ENCODE data around the gene DDX24. TPM values are rescaled to one million over a fixed set of nuclear protein-coding genes. Genes with fewer than 3 reads are reported as not detected.
A peak's percentile ranks its signal among the peaks of the same experiment; 100 is the strongest.

DDX24 gene
- total and polyA plus RNA-seq, 12 donors, result 221 to 616 (median 337) TPM

GRCh38 chr14:94036313-94037167, 44.5 kb downstream of the DDX24 start:
- DNase-seq, result peak; percentile 78 to 93 (median 85)
- Histone ChIP-seq H3K27ac (no peak overlapping the region), H3K27me3 (no peaks in the 10 kb centered on the region), H3K4me3 (no peak overlapping the region), H3K9me3 (replicated peaks in 1 of 3) (no peaks in the 10 kb centered on the region), H3K4me1 (replicated peaks in 1 of 2) (peaks cover 0 to 5% of the 10 kb centered on the region in 2 donors), H3K36me3 (replicated peaks in 1 of 2) (no peaks in the 10 kb centered on the region)
- WGBS, 4 donors, result 28 to 36% (median 33%) methylated on average over 11 to 12 of the region's 12 CpGs
- TF ChIP-seq POLR2A (IDR thresholded peaks at IDR 0.05) (no peak), CTCF (IDR thresholded peaks at IDR 0.05) (peak; percentile 80 to 97 (median 93))
- intact Hi-C loops (cut with DNase I), result loop anchor here (2.0 to 5.0 kb wide), 2 partner anchors 100 to 101 kb away; no protein-coding TSS in a partner anchor

GRCh38 chr14:94034886-94035285, 46.1 kb downstream of the DDX24 start:
- no peak for TF ChIP-seq POLR2A (IDR thresholded peaks at IDR 0.05)
- no peak for TF ChIP-seq CTCF (IDR thresholded peaks at IDR 0.05)
- intact Hi-C loops (cut with DNase I), result loop anchor here (5.0 kb wide), 2 partner anchors 102 to 147 kb away; no protein-coding TSS in a partner anchor
- DNase-seq, result no peak
- no peaks in the 10 kb centered on the region for H3K4me1 ChIP-seq (replicated peaks in 1 of 2)
- no peaks in the 10 kb centered on the region for H3K27me3 ChIP-seq
- H3K36me3 ChIP-seq (replicated peaks in 1 of 2), result no peaks in the 10 kb centered on the region
- no peak overlapping the region for H3K27ac ChIP-seq
- no peaks in the 10 kb centered on the region for H3K9me3 ChIP-seq (replicated peaks in 1 of 3)
- no peak overlapping the region for H3K4me3 ChIP-seq
- 78 to 86% (median 83%) methylated on average over 3 of the region's 3 CpGs for WGBS, 4 donors

- Histone ChIP-seq H3K9me3 (replicated peaks in 1 of 3) (no peaks in the 10 kb centered on the region), H3K4me1 (replicated peaks in 1 of 2) (peaks cover 0 to 8% of the 10 kb centered on the region in 2 donors), H3K27me3 (no peaks in the 10 kb centered on the region), H3K4me3 (no peak overlapping the region), H3K27ac (no peak overlapping the region), H3K36me3 (replicated peaks in 1 of 2) (no peaks in the 10 kb centered on the region)
- no peak for TF ChIP-seq CTCF (IDR thresholded peaks at IDR 0.05)
- no peak for TF ChIP-seq POLR2A (IDR thresholded peaks at IDR 0.05)
- intact Hi-C loops (cut with DNase I), result loop anchor here in 1 of 2 donors (5.0 kb wide), 1 partner anchor 150 kb away; no protein-coding TSS in a partner anchor
- DNase-seq, result no peak
- WGBS, 4 donors, result 79 to 87% (median 82%) methylated on average over 7 of the region's 7 CpGs
Observed at GRCh38 chr14:94031883-94032279, 49.1 kb downstream of the DDX24 start.

- Histone ChIP-seq H3K4me3 (no peak overlapping the region), H3K4me1 (replicated peaks in 1 of 2) (peaks cover 0 to 12% of the 10 kb centered on the region in 2 donors), H3K27ac (no peak overlapping the region), H3K36me3 (replicated peaks in 1 of 2) (no peaks in the 10 kb centered on the region), H3K27me3 (no peaks in the 10 kb centered on the region), H3K9me3 (replicated peaks in 1 of 3) (no peaks in the 10 kb centered on the region)
- DNase-seq, result no peak
- intact Hi-C loops (cut with DNase I), result loop anchor here in 1 of 2 donors (5.0 kb wide), 1 partner anchor 151 kb away; no protein-coding TSS in a partner anchor
- TF ChIP-seq POLR2A (IDR thresholded peaks at IDR 0.05), result no peak
- no peak for TF ChIP-seq CTCF (IDR thresholded peaks at IDR 0.05)
- 89 to 93% (median 91%) methylated on average over 8 of the region's 8 CpGs for WGBS, 4 donors
Observed at GRCh38 chr14:94031161-94031882, 49.7 kb downstream of the DDX24 start.

Data from adrenal gland (tissue), 12 donors.